GM10248 (cell line): ENCODE data around the gene DNAJC16.

Experiments
- CTCF ChIA-PET: fragments of 300-600 bp; sonication (Branson Sonifier 250); formaldehyde crosslinking; extraction: SDS; loops from one replicate; lab custom pipeline; 2021; ENCODE audit warnings: antibody characterized with exemption; lab: Yijun Ruan, JAX
- POLR2A ChIA-PET: fragments of 350-650 bp; sonication (Branson Sonifier 250); formaldehyde crosslinking; extraction: SDS; loops from one replicate; lab custom pipeline; 2020; ENCODE audit warnings: antibody characterized with exemption; lab: Yijun Ruan, JAX
- DNase-seq: peaks from one replicate; pipeline ENCODE4 v3.0.0; 2012; ENCODE audit errors: extremely low spot score
- TF ChIP-seq, protein P1 (sequence below): IDR thresholded peaks from 2 replicates; pipeline ENCODE4 v1.5.1; 2012; ENCODE audit warnings: mild to moderate bottlenecking, low read depth; ENCODE audit errors: extremely low read depth, missing control alignments, control extremely low read depth

Gene DNAJC16

DNA sequence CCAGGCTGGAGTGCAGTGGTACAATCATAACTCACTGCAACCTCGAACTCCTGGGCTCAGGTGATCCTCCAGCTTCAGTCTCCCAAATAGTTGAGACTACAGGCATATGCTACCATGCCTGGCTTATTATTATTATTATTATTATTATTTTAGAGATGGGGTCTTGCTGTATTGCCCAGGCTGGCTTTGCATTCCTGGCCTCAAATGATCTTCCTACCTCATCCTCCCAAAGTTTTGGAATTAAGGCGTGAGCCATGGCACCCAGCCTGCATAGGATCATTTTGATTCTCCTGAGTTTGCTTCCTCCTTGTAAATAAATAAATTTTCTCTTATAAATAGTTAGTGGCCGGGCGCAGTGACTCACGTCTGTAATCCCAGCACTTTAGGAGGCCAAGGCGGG is 96.8 kb downstream of the DNAJC16 start:
- TF ChIP-seq, protein P1, sequence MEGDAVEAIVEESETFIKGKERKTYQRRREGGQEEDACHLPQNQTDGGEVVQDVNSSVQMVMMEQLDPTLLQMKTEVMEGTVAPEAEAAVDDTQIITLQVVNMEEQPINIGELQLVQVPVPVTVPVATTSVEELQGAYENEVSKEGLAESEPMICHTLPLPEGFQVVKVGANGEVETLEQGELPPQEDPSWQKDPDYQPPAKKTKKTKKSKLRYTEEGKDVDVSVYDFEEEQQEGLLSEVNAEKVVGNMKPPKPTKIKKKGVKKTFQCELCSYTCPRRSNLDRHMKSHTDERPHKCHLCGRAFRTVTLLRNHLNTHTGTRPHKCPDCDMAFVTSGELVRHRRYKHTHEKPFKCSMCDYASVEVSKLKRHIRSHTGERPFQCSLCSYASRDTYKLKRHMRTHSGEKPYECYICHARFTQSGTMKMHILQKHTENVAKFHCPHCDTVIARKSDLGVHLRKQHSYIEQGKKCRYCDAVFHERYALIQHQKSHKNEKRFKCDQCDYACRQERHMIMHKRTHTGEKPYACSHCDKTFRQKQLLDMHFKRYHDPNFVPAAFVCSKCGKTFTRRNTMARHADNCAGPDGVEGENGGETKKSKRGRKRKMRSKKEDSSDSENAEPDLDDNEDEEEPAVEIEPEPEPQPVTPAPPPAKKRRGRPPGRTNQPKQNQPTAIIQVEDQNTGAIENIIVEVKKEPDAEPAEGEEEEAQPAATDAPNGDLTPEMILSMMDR: no peak
- DNase-seq: no peak
- ChIA-PET CTCF (interaction anchor here (1.4 kb wide), 1 partner anchor 11 kb away, joined by 4 read pairs; no protein-coding TSS in a partner anchor), POLR2A (no interaction called here)

DNA sequence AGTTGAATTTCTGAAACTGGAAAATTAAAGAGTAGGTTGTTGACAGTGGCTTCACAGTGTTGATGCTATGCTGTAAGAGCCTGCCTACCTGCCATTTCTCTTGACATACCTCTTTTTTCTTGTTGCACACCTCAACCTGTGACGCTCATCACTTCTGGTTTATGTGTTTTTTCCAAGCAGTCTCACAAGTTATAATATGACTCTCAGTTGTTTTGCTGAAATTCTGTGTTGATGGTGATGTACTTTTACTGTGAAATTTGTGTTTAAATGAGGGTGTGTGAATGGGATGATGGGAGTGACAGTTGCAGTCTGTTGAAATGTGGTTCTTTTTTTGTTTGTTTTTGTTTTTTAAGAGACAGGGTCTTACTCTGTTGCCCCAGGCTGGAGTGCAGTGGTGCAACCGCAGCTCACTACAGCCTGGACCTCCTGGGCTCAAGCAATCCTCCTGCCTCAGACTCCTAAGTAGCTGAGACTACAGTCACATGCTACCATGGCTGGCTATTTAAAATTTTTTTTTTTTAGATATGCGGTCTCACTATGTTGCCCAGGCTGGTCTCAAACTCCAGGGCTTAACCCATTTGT is 97.6 kb downstream of the DNAJC16 start:
- CTCF ChIA-PET: interaction anchor here (1.5 kb wide), 1 partner anchor 13 kb away, joined by 3 read pairs; no protein-coding TSS in a partner anchor
- TF ChIP-seq, protein P1: no peak
- DNase-seq: no peak
- POLR2A ChIA-PET: no interaction called here

DNA sequence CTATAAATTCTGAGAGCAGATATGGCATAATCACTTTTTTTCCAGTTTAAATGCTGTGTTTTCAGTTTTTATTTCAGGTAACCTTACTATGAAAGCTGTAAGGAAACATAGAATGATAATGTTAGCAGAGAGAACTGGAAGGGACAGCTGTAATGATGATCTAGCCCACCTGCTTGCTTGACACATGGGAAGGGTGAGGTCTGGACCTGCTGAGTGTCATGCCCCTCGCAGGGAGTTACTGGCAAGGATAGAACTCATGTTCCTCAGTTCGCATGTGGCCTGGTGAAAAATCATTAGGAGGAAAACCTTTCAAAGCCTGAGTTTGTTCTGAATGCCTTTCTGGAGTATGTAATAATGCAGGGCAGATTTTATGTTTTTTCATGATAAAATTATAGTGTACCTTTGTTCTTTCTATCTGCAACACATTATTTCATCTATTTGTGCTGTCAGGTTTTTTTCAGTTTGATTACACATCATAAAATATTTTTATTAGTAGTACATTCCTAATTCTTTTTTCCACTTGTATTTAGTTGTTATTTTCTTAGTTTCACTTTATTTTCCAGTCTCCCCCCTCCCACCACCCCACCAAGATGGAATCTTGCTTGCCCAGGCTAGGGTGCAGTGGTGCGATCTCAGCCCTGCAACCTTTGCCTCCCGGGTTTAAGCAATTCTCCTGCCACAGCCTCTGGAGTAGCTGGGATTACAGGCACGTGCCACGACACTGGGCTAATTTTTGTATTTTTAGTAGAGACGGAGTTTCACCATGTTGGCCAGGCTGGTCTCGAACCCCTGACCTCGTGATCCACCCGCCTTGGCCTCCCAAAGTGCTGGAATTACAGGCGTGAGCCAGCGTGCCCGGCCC is 98.6 kb downstream of the DNAJC16 start:
- DNase-seq: no peak
- TF ChIP-seq, protein P1: no peak
- CTCF ChIA-PET: interaction anchor here (1.5 kb wide), 1 partner anchor 12 kb away, joined by 3 read pairs; no protein-coding TSS in a partner anchor
- POLR2A ChIA-PET: no interaction called here
